ES-I3 (cell line): ENCODE measurements around the gene DOK4.

ENCODE experiments used
- H3K36me3 ChIP-seq: 2 replicates; pipeline ENCODE4 v1.6.1; 2013; ENCODE audit warnings: mild to moderate bottlenecking, low read length, control low read depth, moderate library complexity; ENCODE audit not compliant: insufficient read depth
- H3K4me1 ChIP-seq: 2 replicates; pipeline ENCODE4 v1.6.1; 2013; ENCODE audit warnings: mild to moderate bottlenecking, control low read depth, low read length; ENCODE audit not compliant: insufficient read depth
- H3K9ac ChIP-seq: 2 replicates; pipeline ENCODE4 v1.6.1; 2013; ENCODE audit warnings: low read depth, mild to moderate bottlenecking, low read length, moderate library complexity
- H3K9me3 ChIP-seq: 2 replicates; pipeline ENCODE4 v1.6.1; 2013; ENCODE audit warnings: mild to moderate bottlenecking, low read length, moderate library complexity; ENCODE audit not compliant: control insufficient read depth, insufficient read depth

The DOK4 gene

GRCh38 chr16:57479976-57480753 is 6.1 kb downstream of the DOK4 start:
- Histone ChIP-seq H3K9me3 (no peaks in the 10 kb centered on the region), H3K9ac (peak overlapping the region; percentile 41; the same call in 1 of the 2 replicates), H3K36me3 (no peaks in the 10 kb centered on the region), H3K4me1 (peaks cover 20% of the 10 kb centered on the region)

DNA sequence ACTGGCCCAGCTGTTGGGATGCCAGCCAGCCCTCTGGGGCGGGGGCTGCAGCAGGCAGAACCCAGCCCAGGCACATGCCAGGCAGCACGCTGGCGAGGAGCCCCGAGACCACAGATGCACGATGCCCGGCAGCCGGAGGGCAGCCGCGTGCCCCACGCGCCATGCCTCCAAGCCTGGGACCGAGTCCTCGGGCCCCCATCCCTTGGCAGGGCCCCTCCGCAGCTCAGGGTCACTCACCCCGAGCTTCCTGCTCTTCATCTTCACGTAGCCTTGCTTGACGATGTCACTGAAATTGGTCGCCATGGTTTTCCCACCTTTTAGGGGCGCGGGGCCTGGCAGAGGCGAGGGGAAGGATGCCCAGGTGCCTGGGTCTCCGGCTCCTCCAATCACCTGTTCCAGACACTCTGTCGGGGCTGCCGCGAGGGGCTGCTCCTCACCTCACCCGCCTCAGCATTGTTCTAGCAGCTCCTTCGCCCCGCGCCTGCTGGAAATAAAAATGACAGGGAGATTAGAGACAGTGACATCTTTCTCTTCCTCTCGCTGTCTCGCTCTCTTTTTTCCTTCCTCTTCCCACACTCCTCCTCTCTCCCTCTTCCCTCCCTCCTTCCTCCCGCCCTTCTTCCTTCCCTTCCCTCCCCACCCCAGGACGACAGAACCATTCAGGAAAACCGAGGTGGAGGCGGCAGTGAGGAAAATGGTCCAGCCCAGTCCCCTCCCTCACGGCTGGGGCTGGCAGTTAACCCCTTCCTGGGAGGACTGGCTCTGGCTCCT is 6.9 kb downstream of the DOK4 start:
- peaks cover 20% of the 10 kb centered on the region for H3K4me1 ChIP-seq
- no peaks in the 10 kb centered on the region for H3K9me3 ChIP-seq
- no peaks in the 10 kb centered on the region for H3K36me3 ChIP-seq
- peak overlapping the region; percentile 41; the same call in 1 of the 2 replicates for H3K9ac ChIP-seq

GRCh38 chr16:57478396-57479204 is 7.7 kb downstream of the DOK4 start:
- peak overlapping the region; percentile 41; the same call in 1 of the 2 replicates for H3K9ac ChIP-seq
- H3K36me3 ChIP-seq, result no peaks in the 10 kb centered on the region
- no peaks in the 10 kb centered on the region for H3K9me3 ChIP-seq
- peaks cover 20% of the 10 kb centered on the region for H3K4me1 ChIP-seq

- no peak overlapping the region for H3K9ac ChIP-seq
- H3K36me3 ChIP-seq, result no peaks in the 10 kb centered on the region
- peaks cover 23% of the 10 kb centered on the region for H3K4me1 ChIP-seq
- H3K9me3 ChIP-seq, result no peaks in the 10 kb centered on the region
These were observed 8.6 kb downstream of the DOK4 start for GRCh38 chr16:57477531-57478202.

- Histone ChIP-seq H3K9ac (no peak overlapping the region), H3K36me3 (no peaks in the 10 kb centered on the region), H3K4me1 (peaks cover 26% of the 10 kb centered on the region), H3K9me3 (no peaks in the 10 kb centered on the region)
These were observed 9.5 kb downstream of the DOK4 start for GRCh38 chr16:57476546-57477410.

GRCh38 chr16:57475711-57476339 is 10.5 kb downstream of the DOK4 start:
- peaks cover 33% of the 10 kb centered on the region for H3K4me1 ChIP-seq
- H3K9ac ChIP-seq, result peak overlapping the region; percentile 33; the same call in 1 of the 2 replicates
- 0 out of 2 replicates have a peak, but pooled peaks cover 2% of the 10 kb centered on the region for H3K36me3 ChIP-seq
- no peaks in the 10 kb centered on the region for H3K9me3 ChIP-seq

- H3K9me3 ChIP-seq, result no peaks in the 10 kb centered on the region
- H3K36me3 ChIP-seq, result 0 out of 2 replicates have a peak, but pooled peaks cover 4% of the 10 kb centered on the region
- peak overlapping the region; percentile 33; the same call in 1 of the 2 replicates for H3K9ac ChIP-seq
- H3K4me1 ChIP-seq, result peaks cover 34% of the 10 kb centered on the region
These were observed 11.3 kb downstream of the DOK4 start for GRCh38 chr16:57474671-57475661.

DNA sequence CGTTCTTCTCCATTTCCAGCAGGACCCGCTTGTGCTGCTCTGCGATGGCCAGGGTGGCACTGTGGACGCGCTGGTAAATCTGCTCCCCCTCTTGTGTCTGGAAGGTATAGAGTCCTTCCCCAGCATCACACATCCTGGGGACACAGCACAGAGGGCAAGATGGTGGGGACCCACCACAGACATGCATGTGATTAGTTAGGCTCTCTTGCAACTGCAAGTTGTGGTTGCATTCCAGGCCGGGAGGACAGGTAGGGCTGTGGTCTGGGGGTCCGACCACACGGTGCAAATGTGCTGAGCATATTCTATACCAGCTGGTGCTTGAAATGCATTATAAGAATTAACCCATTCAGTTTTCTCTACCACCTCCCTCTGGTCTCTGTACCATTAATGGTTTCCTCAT is 12.4 kb downstream of the DOK4 start:
- Histone ChIP-seq H3K36me3 (peaks cover 7% of the 10 kb centered on the region; the same call in 1 of the 2 replicates), H3K9ac (no peak overlapping the region)

DNA sequence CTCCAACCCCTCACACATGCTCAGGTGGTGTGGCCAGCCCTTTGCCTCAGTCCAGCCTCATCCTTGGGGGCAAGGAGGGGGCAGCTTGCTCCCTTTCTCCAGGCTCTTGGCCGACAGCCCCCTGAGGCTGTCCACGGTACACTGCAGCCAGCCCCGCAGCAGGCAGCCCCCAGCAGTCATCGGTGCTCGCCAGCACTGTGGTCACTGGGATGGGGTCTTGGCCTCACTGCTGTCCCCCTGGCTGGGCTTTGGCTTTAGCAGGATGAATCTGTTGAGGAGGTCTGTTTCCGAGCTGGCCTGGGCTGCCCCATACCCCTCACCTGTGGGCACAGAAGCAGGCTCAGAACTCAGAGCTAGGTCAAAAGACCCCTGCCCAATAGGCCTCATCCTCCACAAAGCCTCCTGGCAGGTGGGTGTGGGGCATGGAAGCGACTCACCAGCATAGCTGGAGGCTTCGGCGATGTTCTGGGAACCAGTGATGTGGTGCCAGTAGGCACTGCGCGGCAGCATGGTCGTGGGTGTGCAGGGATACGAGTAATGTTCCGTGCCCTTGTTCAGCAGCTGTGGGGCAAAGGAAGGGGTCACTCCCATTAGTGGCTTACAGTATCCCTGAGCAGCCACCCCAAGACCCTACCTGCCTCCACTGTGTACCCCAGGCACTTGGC is 13.0 kb downstream of the DOK4 start:
- H3K9me3 ChIP-seq, result no peaks in the 10 kb centered on the region
- H3K4me1 ChIP-seq, result peaks cover 34% of the 10 kb centered on the region
- no peak overlapping the region for H3K9ac ChIP-seq
- peaks cover 11% of the 10 kb centered on the region for H3K36me3 ChIP-seq

More for the DNA sequence above, 12.4 kb downstream of the DOK4 start:
- Histone ChIP-seq H3K4me1 (peaks cover 34% of the 10 kb centered on the region), H3K9me3 (no peaks in the 10 kb centered on the region)

- Histone ChIP-seq H3K9me3 (no peaks in the 10 kb centered on the region), H3K9ac (no peak overlapping the region), H3K36me3 (peaks cover 11% of the 10 kb centered on the region), H3K4me1 (peaks cover 32% of the 10 kb centered on the region)
These were observed 13.6 kb downstream of the DOK4 start for GRCh38 chr16:57472665-57473060.

GRCh38 chr16:57471852-57472664 is 14.2 kb downstream of the DOK4 start:
- no peak overlapping the region for H3K9ac ChIP-seq
- H3K36me3 ChIP-seq, result peaks cover 11% of the 10 kb centered on the region
- peaks cover 26% of the 10 kb centered on the region for H3K4me1 ChIP-seq
- H3K9me3 ChIP-seq, result no peaks in the 10 kb centered on the region
